HEK293 (cell line): ENCODE data around the gene TBC1D22A.

Source experiments
- OSR2 ChIP-seq: fragments of 450-650 bp; formaldehyde crosslinking; IDR thresholded peaks from 2 replicates; pipeline ENCODE4 v1.5.1; 2016; ENCODE audit warnings: missing biosample characterization, missing genetic modification characterization
- TF ChIP-seq, protein P1 (sequence below): fragments of 450-650 bp; formaldehyde crosslinking; IDR thresholded peaks from 2 replicates; pipeline ENCODE4 v1.5.1; 2016; ENCODE audit warnings: missing biosample characterization, missing genetic modification characterization

- no peak for TF ChIP-seq OSR2 (tag by site-specific recombination)
- TF ChIP-seq, protein P1, sequence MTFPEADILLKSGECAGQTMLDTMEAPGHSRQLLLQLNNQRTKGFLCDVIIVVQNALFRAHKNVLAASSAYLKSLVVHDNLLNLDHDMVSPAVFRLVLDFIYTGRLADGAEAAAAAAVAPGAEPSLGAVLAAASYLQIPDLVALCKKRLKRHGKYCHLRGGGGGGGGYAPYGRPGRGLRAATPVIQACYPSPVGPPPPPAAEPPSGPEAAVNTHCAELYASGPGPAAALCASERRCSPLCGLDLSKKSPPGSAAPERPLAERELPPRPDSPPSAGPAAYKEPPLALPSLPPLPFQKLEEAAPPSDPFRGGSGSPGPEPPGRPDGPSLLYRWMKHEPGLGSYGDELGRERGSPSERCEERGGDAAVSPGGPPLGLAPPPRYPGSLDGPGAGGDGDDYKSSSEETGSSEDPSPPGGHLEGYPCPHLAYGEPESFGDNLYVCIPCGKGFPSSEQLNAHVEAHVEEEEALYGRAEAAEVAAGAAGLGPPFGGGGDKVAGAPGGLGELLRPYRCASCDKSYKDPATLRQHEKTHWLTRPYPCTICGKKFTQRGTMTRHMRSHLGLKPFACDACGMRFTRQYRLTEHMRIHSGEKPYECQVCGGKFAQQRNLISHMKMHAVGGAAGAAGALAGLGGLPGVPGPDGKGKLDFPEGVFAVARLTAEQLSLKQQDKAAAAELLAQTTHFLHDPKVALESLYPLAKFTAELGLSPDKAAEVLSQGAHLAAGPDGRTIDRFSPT, result no peak
Measured at GRCh38 chr22:47040486-47041270, 278.2 kb downstream of the TBC1D22A start.
